HCT116 (cell line): ENCODE measurements around the gene B3GALT6. TPM values are rescaled to one million over a fixed set of nuclear protein-coding genes. Genes with fewer than 3 reads are reported as not detected.

Source experiments
- ATAC-seq: fragments of 200-7000 bp; cut with Tn5 transposase; 2 replicates; pipeline ENCODE4 v1.9.1; 2020; ENCODE audit warnings: mild to moderate bottlenecking, moderate library complexity
- BruUV-seq: library from RNA; stranded (reverse); fragments of 400-500 nt; replicated peaks from 2 replicates; lab custom pipeline; 2021; lab: Mats Ljungman, UMichigan
- CTCF ChIA-PET: fragments of 300-600 bp; sonication (Branson Sonifier 250); formaldehyde crosslinking; loops from one replicate; lab custom pipeline; 2021; ENCODE audit warnings: antibody characterized with exemption; lab: Charles Lee
- POLR2A ChIA-PET: fragments of 300-600, 350-600 bp; sonication (Branson Sonifier 250); formaldehyde crosslinking; loops from one replicate; lab custom pipeline; 2021; ENCODE audit warnings: antibody characterized with exemption; lab: Charles Lee
- RAD21 ChIA-PET, 2 experiments: fragments of 300-600 bp; sonication (Branson Sonifier 250); formaldehyde crosslinking; loops; one replicate each; lab custom pipeline; 2023; ENCODE audit warnings: low total read pairs in 2 of 2; ENCODE audit not compliant: uncharacterized antibody in 2 of 2, unreplicated experiment in 2 of 2, low non-redundant PET in 1 of 2; lab: Charles Lee
- DNase-seq: peaks from one replicate; pipeline ENCODE4 v3.0.0-alpha.2; 2010; ENCODE audit warnings: low read depth, low spot score
- H2AFZ ChIP-seq: fragments of 200-600 bp; shearing (Covaris generic), sonication (generic); 2 replicates; pipeline ENCODE4 v1.6.1; 2017; ENCODE audit warnings: low read depth, mixed run types, mixed read lengths, antibody characterized with exemption, low read length; ENCODE audit not compliant: poor library complexity, severe bottlenecking
- H3K27ac ChIP-seq: 2 replicates; pipeline ENCODE4 v1.5.1; 2012; ENCODE audit warnings: low read depth, low read length
- H3K27me3 ChIP-seq: fragments of 200-600 bp; sonication (generic); 2 replicates; pipeline ENCODE4 v1.6.1; 2016; ENCODE audit warnings: mixed run types, low read length, mixed read lengths; ENCODE audit not compliant: insufficient read depth
- H3K36me3 ChIP-seq, 2 experiments: fragments of 200-500 bp in 1 of 2; fragments of 200-600 bp in 1 of 2; sonication (Bioruptor generic) in 1 of 2; sonication (generic) in 1 of 2; 2 replicates each; pipeline versions ENCODE4 v1.5.1 to v1.6.1; 2014 to 2016; ENCODE audit warnings: low read length in 2 of 2, inconsistent platforms in 1 of 2, mixed read lengths in 1 of 2, mixed run types in 1 of 2; ENCODE audit not compliant: insufficient read depth in 2 of 2, control insufficient read depth in 1 of 2
- H3K4me1 ChIP-seq, 2 experiments: fragments of 200-600 bp in 1 of 2; sonication (generic) in 1 of 2; 2 replicates each; pipeline versions ENCODE4 v1.5.1 to v1.6.1; 2012 to 2017; ENCODE audit warnings: low read length in 2 of 2, inconsistent platforms in 1 of 2, mild to moderate bottlenecking in 1 of 2, mixed read lengths in 1 of 2, mixed run types in 1 of 2, moderate library complexity in 1 of 2; ENCODE audit not compliant: insufficient read depth in 2 of 2, control insufficient read depth in 1 of 2
- H3K4me2 ChIP-seq: fragments of 200-600 bp; sonication (generic); 2 replicates; pipeline ENCODE4 v1.6.1; 2017; ENCODE audit warnings: mixed run types, low read length, mixed read lengths
- H3K4me3 ChIP-seq, 2 experiments: fragments of 200-600 bp in 1 of 2; sonication (generic) in 1 of 2; replicated peaks in 1 of 2; 2 replicates each; pipeline ENCODE4 v1.5.1; 2011 to 2016; ENCODE audit warnings: low read length in 2 of 2, control low read depth in 1 of 2, low read depth in 1 of 2, mild to moderate bottlenecking in 1 of 2, mixed read lengths in 1 of 2, mixed run types in 1 of 2
- H3K79me2 ChIP-seq: fragments of 200-600 bp; sonication (generic); 2 replicates; pipeline ENCODE4 v1.6.1; 2017; ENCODE audit warnings: mild to moderate bottlenecking, mixed run types, low read length, moderate library complexity, mixed read lengths; ENCODE audit not compliant: insufficient read depth
- H3K9ac ChIP-seq: fragments of 200-600 bp; sonication (generic); 2 replicates; pipeline ENCODE4 v1.6.1; 2016; ENCODE audit warnings: low read length, mixed read lengths
- H3K9me2 ChIP-seq: fragments of 200-600 bp; sonication (generic), shearing (Covaris generic); 2 replicates; pipeline ENCODE4 v1.6.1; 2017; ENCODE audit warnings: mixed run types, mild to moderate bottlenecking, moderate library complexity; ENCODE audit not compliant: insufficient read depth
- H3K9me3 ChIP-seq, 2 experiments: fragments of 200-500 bp in 1 of 2; fragments of 200-600 bp in 1 of 2; sonication (Bioruptor generic) in 1 of 2; sonication (generic) in 1 of 2; 2 replicates each; pipeline ENCODE4 v1.6.1; 2014 to 2017; ENCODE audit warnings: low read length in 2 of 2, mixed read lengths in 2 of 2, inconsistent platforms in 1 of 2, low read depth in 1 of 2, mild to moderate bottlenecking in 1 of 2, mixed run types in 1 of 2, moderate library complexity in 1 of 2; ENCODE audit not compliant: control insufficient read depth in 1 of 2, insufficient read depth in 1 of 2
- H4K20me1 ChIP-seq: fragments of 200-600 bp; sonication (generic), shearing (Covaris generic); 2 replicates; pipeline ENCODE4 v1.6.1; 2017; ENCODE audit warnings: mixed run types, mild to moderate bottlenecking, moderate library complexity; ENCODE audit not compliant: insufficient read depth
- CEBPB ChIP-seq: IDR thresholded peaks from 2 replicates; pipeline ENCODE4 v1.6.1; 2012; ENCODE audit warnings: low read depth
- EGR1 ChIP-seq: IDR thresholded peaks from 2 replicates; pipeline ENCODE4 v1.6.1; 2012; ENCODE audit warnings: low read depth
- ELF1 ChIP-seq: IDR thresholded peaks from 2 replicates; pipeline ENCODE4 v1.6.1; 2012; ENCODE audit warnings: low read depth, borderline replicate concordance
- EZH2phosphoT487 ChIP-seq: fragments of 200-600 bp; IDR thresholded peaks from 2 replicates; pipeline ENCODE4 v1.6.1; 2018; ENCODE audit warnings: antibody characterized with exemption, borderline replicate concordance
- FOSL1 ChIP-seq: IDR thresholded peaks from 2 replicates; pipeline ENCODE4 v1.6.1; 2012; ENCODE audit warnings: low read depth
- JUND ChIP-seq: IDR thresholded peaks from 2 replicates; pipeline ENCODE4 v1.6.1; 2012
- POLR2AphosphoS5 ChIP-seq: IDR thresholded peaks from 2 replicates; pipeline ENCODE4 v1.6.1; 2011; ENCODE audit warnings: mild to moderate bottlenecking, low read depth, low read length, moderate library complexity
- RAD21 ChIP-seq: IDR thresholded peaks from 2 replicates; pipeline ENCODE4 v1.6.1; 2012; ENCODE audit warnings: low read depth, mild to moderate bottlenecking
- SIN3A ChIP-seq: IDR thresholded peaks from 2 replicates; pipeline ENCODE4 v1.6.1; 2012; ENCODE audit warnings: low read depth
- SP1 ChIP-seq: IDR thresholded peaks from 2 replicates; pipeline ENCODE4 v1.6.1; 2012; ENCODE audit warnings: low read depth
- YY1 ChIP-seq: IDR thresholded peaks from 2 replicates; pipeline ENCODE4 v1.6.1; 2011; ENCODE audit warnings: low read length, low read depth, moderate library complexity, mild to moderate bottlenecking; ENCODE audit not compliant: insufficient replicate concordance; ENCODE audit errors: extremely low read depth
- ZFX ChIP-seq: fragments of 450-650 bp; IDR thresholded peaks from 2 replicates; pipeline ENCODE4 v1.6.1; 2017
- intact Hi-C: fragments of 100-400 bp; cut with micrococcal nuclease; formaldehyde crosslinking; loops from 2 replicates; pipeline ENCODE4 v1.10.0; 2022
- total RNA-seq: library from RNA; stranded (reverse); gene quantifications from one replicate; pipeline ENCODE4 v1.2.1, GENCODE V29; 2021; ENCODE audit not compliant: unreplicated experiment
- TF ChIP-seq, protein P1 (sequence below): IDR thresholded peaks from 2 replicates; pipeline ENCODE4 v1.6.1; 2012
- TF ChIP-seq, protein P2 (sequence below), 3 experiments: fragments of 200-600 bp in 1 of 3; sonication (generic) in 1 of 3; IDR thresholded peaks in 2 of 3; conservative IDR thresholded peaks in 1 of 3; 2 replicates each; pipeline ENCODE4 v1.5.1; 2012 to 2017; ENCODE audit warnings: low read depth in 2 of 3, low read length in 2 of 3, antibody characterized with exemption in 1 of 3, borderline replicate concordance in 1 of 3, control low read depth in 1 of 3, mild to moderate bottlenecking in 1 of 3, mixed read lengths in 1 of 3, mixed run types in 1 of 3, moderate library complexity in 1 of 3; ENCODE audit not compliant: insufficient read depth in 1 of 3
- TF ChIP-seq, protein P3 (sequence below): IDR thresholded peaks from 2 replicates; pipeline ENCODE4 v1.6.1; 2012; ENCODE audit warnings: low read depth

Gene B3GALT6
- total RNA-seq, 1 experiment from 2014 or later = 16.3 TPM

DNA sequence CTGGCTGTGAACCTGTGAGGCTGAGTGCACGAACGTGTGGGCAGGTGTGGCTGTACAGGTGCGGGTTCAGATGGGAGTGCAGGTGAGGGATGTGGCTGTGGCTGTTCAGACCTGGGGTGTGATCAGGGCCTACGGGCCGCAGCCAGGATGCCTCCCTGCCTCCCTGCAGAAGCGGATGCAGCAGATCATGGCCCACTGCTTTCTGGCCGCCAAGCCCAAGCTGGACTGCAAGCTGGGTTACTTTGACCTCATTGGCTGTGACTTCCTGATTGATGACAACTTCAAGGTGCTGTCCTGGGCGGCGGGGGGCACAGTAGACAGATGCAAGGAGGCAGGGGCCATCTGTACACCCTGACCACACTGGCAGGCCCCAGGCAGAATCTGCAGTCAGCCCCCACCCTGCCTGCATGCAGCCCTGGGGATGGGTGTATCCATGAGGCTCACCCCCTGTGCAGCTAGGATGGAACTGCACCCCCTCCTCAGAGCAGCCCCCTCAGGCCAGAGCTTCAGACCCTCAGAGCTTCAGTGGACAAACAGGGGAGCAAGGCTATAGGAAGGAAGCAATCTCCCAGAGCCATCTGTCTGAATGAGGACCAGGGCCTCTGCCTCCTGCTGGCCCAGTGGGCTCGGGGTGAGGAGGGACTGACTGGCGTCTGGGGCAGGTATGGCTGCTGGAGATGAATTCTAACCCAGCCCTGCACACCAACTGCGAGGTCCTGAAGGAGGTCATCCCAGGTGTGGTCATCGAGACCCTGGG is 35.4 kb upstream of the B3GALT6 start:
- no peak for DNase-seq
- Histone ChIP-seq H3K9ac (no peak overlapping the region), H3K27ac (no peak overlapping the region), H3K9me3 (peaks cover 0 to 5% of the 10 kb centered on the region in 2 experiments; a peak in 1 of 4 replicates)
- ChIA-PET RAD21 (no interaction called here), POLR2A (no interaction called here)
- TF ChIP-seq SP1 (no peak), FOSL1 (no peak), ELF1 (no peak), POLR2AphosphoS5 (no peak), JUND (no peak), SIN3A (no peak)
- TF ChIP-seq, protein P1, sequence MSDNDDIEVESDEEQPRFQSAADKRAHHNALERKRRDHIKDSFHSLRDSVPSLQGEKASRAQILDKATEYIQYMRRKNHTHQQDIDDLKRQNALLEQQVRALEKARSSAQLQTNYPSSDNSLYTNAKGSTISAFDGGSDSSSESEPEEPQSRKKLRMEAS = no peak
- TF ChIP-seq, all 23 proteins: peak for 0
- no peaks in the 10 kb centered on the region for H3K27me3 ChIP-seq
- ATAC-seq = no peak
- H3K9me2 ChIP-seq = no peaks in the 10 kb centered on the region
- H3K36me3 ChIP-seq = no peaks in the 10 kb centered on the region
- intact Hi-C loops = no loop called here
- H4K20me1 ChIP-seq = no peaks in the 10 kb centered on the region
- no TSS peak for BruUV-seq
- no peak overlapping the region for H3K4me2 ChIP-seq
- H3K4me3 ChIP-seq = no peak overlapping the region
- no peaks in the 10 kb centered on the region for H3K79me2 ChIP-seq
- H3K4me1 ChIP-seq = peaks cover 0 to 5% of the 10 kb centered on the region in 2 experiments; a peak in 1 of 4 replicates
- CTCF ChIA-PET = no interaction called here
- H2AFZ ChIP-seq = no peak overlapping the region

DNA sequence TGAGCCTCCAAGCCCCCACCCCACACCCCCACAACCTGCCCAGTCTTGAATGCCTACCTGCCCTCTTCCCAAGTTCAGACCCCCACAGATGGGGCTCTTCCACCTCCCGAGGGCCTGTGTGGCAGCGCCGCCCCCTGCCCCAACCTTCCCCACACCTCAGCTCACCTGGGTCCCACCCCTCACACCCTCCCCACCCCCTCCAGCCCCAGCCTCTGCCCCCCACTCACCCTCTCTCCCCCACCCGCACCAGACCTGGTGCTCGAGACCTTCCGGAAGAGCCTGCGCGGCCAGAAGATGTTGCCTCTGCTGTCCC is 34.9 kb upstream of the B3GALT6 start:
- CTCF ChIA-PET = no interaction called here
- no peak overlapping the region for H3K27ac ChIP-seq
- H3K9me3 ChIP-seq = peaks cover 0 to 4% of the 10 kb centered on the region in 2 experiments; a peak in 1 of 4 replicates
- DNase-seq = no peak
- ATAC-seq = no peak
- RAD21 ChIA-PET = no interaction called here
- no peaks in the 10 kb centered on the region for H3K79me2 ChIP-seq
- POLR2A ChIA-PET = no interaction called here
- no peak overlapping the region for H3K4me2 ChIP-seq
- H3K9ac ChIP-seq = no peak overlapping the region
- BruUV-seq = no TSS peak
- no peak overlapping the region for H2AFZ ChIP-seq
- no peaks in the 10 kb centered on the region for H4K20me1 ChIP-seq
- H3K4me1 ChIP-seq = peaks cover 0 to 5% of the 10 kb centered on the region in 2 experiments; a peak in 1 of 4 replicates
- intact Hi-C loops = no loop called here
- no peaks in the 10 kb centered on the region for H3K9me2 ChIP-seq
- H3K4me3 ChIP-seq = no peak overlapping the region
- no peaks in the 10 kb centered on the region for H3K27me3 ChIP-seq
- H3K36me3 ChIP-seq = no peaks in the 10 kb centered on the region
- TF ChIP-seq YY1 (no peak), ZFX (no peak), FOSL1 (no peak), CEBPB (no peak), POLR2AphosphoS5 (no peak), EZH2phosphoT487 (no peak), EGR1 (no peak), JUND (no peak), RAD21 (no peak)
- TF ChIP-seq, protein P2, sequence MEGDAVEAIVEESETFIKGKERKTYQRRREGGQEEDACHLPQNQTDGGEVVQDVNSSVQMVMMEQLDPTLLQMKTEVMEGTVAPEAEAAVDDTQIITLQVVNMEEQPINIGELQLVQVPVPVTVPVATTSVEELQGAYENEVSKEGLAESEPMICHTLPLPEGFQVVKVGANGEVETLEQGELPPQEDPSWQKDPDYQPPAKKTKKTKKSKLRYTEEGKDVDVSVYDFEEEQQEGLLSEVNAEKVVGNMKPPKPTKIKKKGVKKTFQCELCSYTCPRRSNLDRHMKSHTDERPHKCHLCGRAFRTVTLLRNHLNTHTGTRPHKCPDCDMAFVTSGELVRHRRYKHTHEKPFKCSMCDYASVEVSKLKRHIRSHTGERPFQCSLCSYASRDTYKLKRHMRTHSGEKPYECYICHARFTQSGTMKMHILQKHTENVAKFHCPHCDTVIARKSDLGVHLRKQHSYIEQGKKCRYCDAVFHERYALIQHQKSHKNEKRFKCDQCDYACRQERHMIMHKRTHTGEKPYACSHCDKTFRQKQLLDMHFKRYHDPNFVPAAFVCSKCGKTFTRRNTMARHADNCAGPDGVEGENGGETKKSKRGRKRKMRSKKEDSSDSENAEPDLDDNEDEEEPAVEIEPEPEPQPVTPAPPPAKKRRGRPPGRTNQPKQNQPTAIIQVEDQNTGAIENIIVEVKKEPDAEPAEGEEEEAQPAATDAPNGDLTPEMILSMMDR (IDR thresholded peaks at IDR 0.05 in 2 of 3, conservative IDR thresholded peaks at IDR 0.05 in 1 of 3; ENCODE audit: borderline replicate concordance in 1 of 3, insufficient read depth in 1 of 3, low read depth in 2 of 3, low read length in 2 of 3) = no peak
- TF ChIP-seq, protein P1 = no peak
- TF ChIP-seq, protein P3, sequence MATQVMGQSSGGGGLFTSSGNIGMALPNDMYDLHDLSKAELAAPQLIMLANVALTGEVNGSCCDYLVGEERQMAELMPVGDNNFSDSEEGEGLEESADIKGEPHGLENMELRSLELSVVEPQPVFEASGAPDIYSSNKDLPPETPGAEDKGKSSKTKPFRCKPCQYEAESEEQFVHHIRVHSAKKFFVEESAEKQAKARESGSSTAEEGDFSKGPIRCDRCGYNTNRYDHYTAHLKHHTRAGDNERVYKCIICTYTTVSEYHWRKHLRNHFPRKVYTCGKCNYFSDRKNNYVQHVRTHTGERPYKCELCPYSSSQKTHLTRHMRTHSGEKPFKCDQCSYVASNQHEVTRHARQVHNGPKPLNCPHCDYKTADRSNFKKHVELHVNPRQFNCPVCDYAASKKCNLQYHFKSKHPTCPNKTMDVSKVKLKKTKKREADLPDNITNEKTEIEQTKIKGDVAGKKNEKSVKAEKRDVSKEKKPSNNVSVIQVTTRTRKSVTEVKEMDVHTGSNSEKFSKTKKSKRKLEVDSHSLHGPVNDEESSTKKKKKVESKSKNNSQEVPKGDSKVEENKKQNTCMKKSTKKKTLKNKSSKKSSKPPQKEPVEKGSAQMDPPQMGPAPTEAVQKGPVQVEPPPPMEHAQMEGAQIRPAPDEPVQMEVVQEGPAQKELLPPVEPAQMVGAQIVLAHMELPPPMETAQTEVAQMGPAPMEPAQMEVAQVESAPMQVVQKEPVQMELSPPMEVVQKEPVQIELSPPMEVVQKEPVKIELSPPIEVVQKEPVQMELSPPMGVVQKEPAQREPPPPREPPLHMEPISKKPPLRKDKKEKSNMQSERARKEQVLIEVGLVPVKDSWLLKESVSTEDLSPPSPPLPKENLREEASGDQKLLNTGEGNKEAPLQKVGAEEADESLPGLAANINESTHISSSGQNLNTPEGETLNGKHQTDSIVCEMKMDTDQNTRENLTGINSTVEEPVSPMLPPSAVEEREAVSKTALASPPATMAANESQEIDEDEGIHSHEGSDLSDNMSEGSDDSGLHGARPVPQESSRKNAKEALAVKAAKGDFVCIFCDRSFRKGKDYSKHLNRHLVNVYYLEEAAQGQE = no peak
